MG63 (cell line): ENCODE data around the gene KRT35. TPM values are rescaled to one million over a fixed set of nuclear protein-coding genes. Genes with fewer than 3 reads are reported as not detected.

Experiments
- DNase-seq: peaks from one replicate; pipeline ENCODE4 v3.0.0-alpha.2; 2020
- H3K27me3 ChIP-seq: fragments of 250-450 bp; sonication (Bioruptor Pico); 2 replicates; pipeline ENCODE4 v1.5.1; 2020; ENCODE audit warnings: mild to moderate bottlenecking, moderate library complexity
- H3K36me3 ChIP-seq: fragments of 250-450 bp; sonication (Bioruptor Pico); 2 replicates; pipeline ENCODE4 v1.5.1; 2020; ENCODE audit warnings: mild to moderate bottlenecking, moderate library complexity
- H3K4me3 ChIP-seq: fragments of 250-450 bp; sonication (Bioruptor Pico); 2 replicates; pipeline ENCODE4 v1.5.1; 2020; ENCODE audit warnings: mild to moderate bottlenecking, moderate library complexity
- H3K9me3 ChIP-seq: fragments of 250-450 bp; sonication (Bioruptor Pico); 2 replicates; pipeline ENCODE4 v1.5.1; 2020; ENCODE audit warnings: mild to moderate bottlenecking, moderate library complexity
- total RNA-seq: library from RNA; depleted of rRNA; stranded (reverse); fragments of >200 nt; shearing (Covaris generic); gene quantifications from 2 replicates; pipeline ENCODE4 v1.2.3, GENCODE V29; 2014; ENCODE audit warnings: low replicate concordance

The KRT35 gene
- total RNA-seq, 1 experiment from 2014 or later: 0.33 TPM

- no peak overlapping the region for H3K4me3 ChIP-seq
- H3K27me3 ChIP-seq: no peaks in the 10 kb centered on the region
- DNase-seq: peak; percentile 87
- H3K36me3 ChIP-seq: no peaks in the 10 kb centered on the region
- no peaks in the 10 kb centered on the region for H3K9me3 ChIP-seq
These were observed 2.7 kb downstream of the KRT35 start for GRCh38 chr17:41478237-41478636.

- Histone ChIP-seq H3K36me3 (no peaks in the 10 kb centered on the region), H3K27me3 (no peaks in the 10 kb centered on the region), H3K9me3 (peaks cover 2% of the 10 kb centered on the region), H3K4me3 (no peak overlapping the region)
- DNase-seq: no peak
These were observed 3.8 kb downstream of the KRT35 start for GRCh38 chr17:41476866-41477815.

DNA sequence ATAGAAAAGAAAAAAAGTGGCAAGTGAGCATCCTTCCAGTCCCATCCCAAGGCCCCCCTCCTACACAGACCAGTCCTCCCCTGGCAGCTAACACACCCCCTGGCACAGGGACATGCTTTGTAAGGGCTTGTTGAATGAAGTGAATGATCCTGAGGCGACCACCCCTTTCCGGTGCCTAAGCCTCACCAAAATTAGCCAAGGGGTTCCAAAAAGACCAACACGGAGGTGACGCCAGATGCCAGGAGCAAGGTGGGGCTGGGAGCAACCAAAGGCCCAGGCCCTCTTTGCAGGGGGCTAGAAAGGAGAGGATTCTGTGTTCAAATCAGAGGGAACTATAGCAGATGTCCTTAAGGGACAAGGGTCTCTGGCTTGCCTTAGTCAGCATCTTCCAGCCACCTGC is 5.5 kb downstream of the KRT35 start:
- Histone ChIP-seq H3K27me3 (no peaks in the 10 kb centered on the region), H3K4me3 (no peak overlapping the region), H3K36me3 (no peaks in the 10 kb centered on the region), H3K9me3 (peaks cover 16% of the 10 kb centered on the region)
- no peak for DNase-seq

GRCh38 chr17:41474863-41475262 is 6.1 kb downstream of the KRT35 start:
- H3K36me3 ChIP-seq: no peaks in the 10 kb centered on the region
- peaks cover 16% of the 10 kb centered on the region for H3K9me3 ChIP-seq
- H3K27me3 ChIP-seq: no peaks in the 10 kb centered on the region
- no peak overlapping the region for H3K4me3 ChIP-seq
- peak; percentile 95 for DNase-seq

- no peaks in the 10 kb centered on the region for H3K27me3 ChIP-seq
- DNase-seq: no peak
- H3K36me3 ChIP-seq: no peaks in the 10 kb centered on the region
- no peak overlapping the region for H3K4me3 ChIP-seq
- peaks cover 27% of the 10 kb centered on the region for H3K9me3 ChIP-seq
These were observed 12.6 kb downstream of the KRT35 start for GRCh38 chr17:41468346-41468745.

GRCh38 chr17:41467561-41467960 is 13.4 kb downstream of the KRT35 start:
- no peaks in the 10 kb centered on the region; the same call in 1 of the 2 replicates for H3K36me3 ChIP-seq
- DNase-seq: no peak
- H3K9me3 ChIP-seq: peaks cover 27% of the 10 kb centered on the region
- H3K27me3 ChIP-seq: no peaks in the 10 kb centered on the region
- H3K4me3 ChIP-seq: no peak overlapping the region

- H3K36me3 ChIP-seq: no peaks in the 10 kb centered on the region; the same call in 1 of the 2 replicates
- peaks cover 23% of the 10 kb centered on the region for H3K9me3 ChIP-seq
- DNase-seq: no peak
- no peak within 1 kb of the TSS for H3K4me3 ChIP-seq
- no peaks in the 10 kb centered on the region for H3K27me3 ChIP-seq
These were observed 14.0 kb downstream of the KRT35 start, which contains the start of gene KRT32 for GRCh38 chr17:41466988-41467387. Gene KRT32 (minus strand): TSS chr17:41467386. CDS start chr17:41467325, 61 bp downstream.

- Histone ChIP-seq H3K4me3 (no peak overlapping the region), H3K27me3 (no peaks in the 10 kb centered on the region), H3K9me3 (peaks cover 11% of the 10 kb centered on the region), H3K36me3 (no peaks in the 10 kb centered on the region; the same call in 1 of the 2 replicates)
- DNase-seq: peak; percentile 97
These were observed 16.3 kb downstream of the KRT35 start for GRCh38 chr17:41464682-41465081.

DNA sequence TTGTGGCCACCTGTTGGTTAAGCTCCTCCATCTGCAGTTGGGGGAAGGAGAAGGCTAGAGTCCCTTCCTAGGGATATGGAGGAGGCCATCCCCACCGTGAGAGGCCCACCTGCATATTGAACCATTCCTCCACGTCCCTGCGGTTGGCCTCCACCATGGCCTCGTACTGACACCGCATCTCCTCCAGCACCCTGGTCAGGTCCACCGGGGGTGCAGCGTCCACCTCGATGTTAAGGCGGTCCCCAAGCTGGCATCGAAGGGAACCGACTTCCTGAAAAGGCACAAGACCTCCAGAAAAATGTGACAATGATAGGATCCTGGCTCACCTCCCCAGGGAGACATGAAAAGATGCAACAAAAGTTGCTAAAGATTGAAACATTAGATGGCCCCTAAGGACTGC is 16.8 kb downstream of the KRT35 start:
- DNase-seq: no peak
- Histone ChIP-seq H3K9me3 (peaks cover 6% of the 10 kb centered on the region), H3K4me3 (no peak overlapping the region), H3K36me3 (no peaks in the 10 kb centered on the region; the same call in 1 of the 2 replicates), H3K27me3 (no peaks in the 10 kb centered on the region)

GRCh38 chr17:41463746-41464145 is 17.2 kb downstream of the KRT35 start:
- Histone ChIP-seq H3K36me3 (no peaks in the 10 kb centered on the region; the same call in 1 of the 2 replicates), H3K27me3 (no peaks in the 10 kb centered on the region), H3K4me3 (no peak overlapping the region), H3K9me3 (peaks cover 6% of the 10 kb centered on the region)
- DNase-seq: no peak

GRCh38 chr17:41462705-41463104 is 18.2 kb downstream of the KRT35 start:
- no peaks in the 10 kb centered on the region for H3K27me3 ChIP-seq
- DNase-seq: no peak
- peaks cover under 1% of the 10 kb centered on the region; the same call in 1 of the 2 replicates for H3K9me3 ChIP-seq
- no peaks in the 10 kb centered on the region; the same call in 1 of the 2 replicates for H3K36me3 ChIP-seq
- no peak overlapping the region for H3K4me3 ChIP-seq

DNA sequence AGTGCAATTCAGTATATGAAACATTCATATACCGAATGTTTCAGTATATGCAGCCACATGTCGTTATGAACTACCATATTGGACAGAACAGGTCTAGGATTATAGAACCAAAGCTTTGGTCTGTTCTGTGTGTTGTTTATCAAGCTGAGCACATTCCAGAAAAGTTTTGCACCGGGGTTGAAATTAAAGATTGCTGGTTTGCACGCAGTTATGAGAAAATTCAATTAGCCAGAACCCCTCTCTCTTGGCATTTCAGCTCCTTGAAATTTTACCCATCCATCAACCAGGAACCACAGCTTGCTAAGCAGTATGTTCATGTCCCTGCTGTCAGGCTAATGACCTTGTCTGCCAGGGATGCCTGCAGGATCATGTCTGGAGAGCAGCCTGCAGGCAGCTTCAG is 23.3 kb downstream of the KRT35 start:
- Histone ChIP-seq H3K36me3 (no peaks in the 10 kb centered on the region; the same call in 1 of the 2 replicates), H3K9me3 (no peaks in the 10 kb centered on the region), H3K4me3 (no peak overlapping the region), H3K27me3 (no peaks in the 10 kb centered on the region)
- DNase-seq: no peak

- H3K27me3 ChIP-seq: no peaks in the 10 kb centered on the region
- no peaks in the 10 kb centered on the region for H3K36me3 ChIP-seq
- peaks cover 5% of the 10 kb centered on the region; the same call in 1 of the 2 replicates for H3K9me3 ChIP-seq
- DNase-seq: peak; percentile 64
- no peak overlapping the region for H3K4me3 ChIP-seq
These were observed 24.7 kb downstream of the KRT35 start for GRCh38 chr17:41456204-41456603.

GRCh38 chr17:41455236-41455635 is 25.7 kb downstream of the KRT35 start:
- Histone ChIP-seq H3K27me3 (no peaks in the 10 kb centered on the region), H3K9me3 (peaks cover 5% of the 10 kb centered on the region; the same call in 1 of the 2 replicates), H3K4me3 (no peak overlapping the region), H3K36me3 (no peaks in the 10 kb centered on the region)
- peak; percentile 71 for DNase-seq

DNA sequence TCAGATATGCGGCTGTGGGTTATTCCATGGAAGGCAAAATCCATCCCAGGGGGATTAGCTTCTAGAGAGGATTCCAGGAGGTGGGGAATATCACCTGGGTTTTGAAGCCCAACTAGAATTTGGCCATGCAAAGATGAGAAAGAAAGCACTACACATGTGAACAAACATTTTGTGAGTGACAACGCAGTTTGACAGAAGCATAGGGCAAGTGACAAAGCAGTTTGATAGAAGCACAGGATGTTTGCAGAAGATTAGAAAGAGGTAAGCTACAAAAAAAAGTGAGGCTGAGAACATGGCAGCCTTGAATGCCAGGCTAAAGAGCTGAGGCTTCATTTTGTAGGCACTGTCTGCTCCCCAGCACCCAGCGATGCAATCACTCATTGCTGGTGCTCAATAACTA is 27.9 kb downstream of the KRT35 start:
- DNase-seq: no peak
- no peaks in the 10 kb centered on the region for H3K36me3 ChIP-seq
- no peak overlapping the region for H3K4me3 ChIP-seq
- no peaks in the 10 kb centered on the region for H3K27me3 ChIP-seq
- H3K9me3 ChIP-seq: peaks cover 5% of the 10 kb centered on the region; the same call in 1 of the 2 replicates

DNA sequence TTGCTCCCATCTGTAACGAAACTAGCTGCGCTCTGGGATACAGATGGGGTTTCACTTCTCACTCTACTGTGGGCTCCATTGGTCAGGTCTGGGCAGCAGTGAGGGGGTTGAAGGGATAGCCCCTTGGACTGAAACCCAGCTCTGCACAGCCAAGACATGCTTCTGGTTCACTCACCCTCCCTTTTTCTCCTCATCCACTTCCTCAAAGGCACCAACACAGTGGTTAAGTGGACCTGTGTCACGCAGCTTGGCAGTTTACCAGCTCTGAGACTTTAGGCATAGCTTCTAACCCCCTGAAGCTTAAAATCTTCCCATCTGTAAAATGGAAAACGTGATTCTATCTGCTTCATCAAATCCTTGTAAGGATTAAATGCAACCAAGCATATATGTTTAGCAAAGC is 28.7 kb downstream of the KRT35 start:
- Histone ChIP-seq H3K9me3 (peaks cover 5% of the 10 kb centered on the region; the same call in 1 of the 2 replicates), H3K4me3 (no peak overlapping the region), H3K36me3 (no peaks in the 10 kb centered on the region), H3K27me3 (no peaks in the 10 kb centered on the region)
- no peak for DNase-seq

DNA sequence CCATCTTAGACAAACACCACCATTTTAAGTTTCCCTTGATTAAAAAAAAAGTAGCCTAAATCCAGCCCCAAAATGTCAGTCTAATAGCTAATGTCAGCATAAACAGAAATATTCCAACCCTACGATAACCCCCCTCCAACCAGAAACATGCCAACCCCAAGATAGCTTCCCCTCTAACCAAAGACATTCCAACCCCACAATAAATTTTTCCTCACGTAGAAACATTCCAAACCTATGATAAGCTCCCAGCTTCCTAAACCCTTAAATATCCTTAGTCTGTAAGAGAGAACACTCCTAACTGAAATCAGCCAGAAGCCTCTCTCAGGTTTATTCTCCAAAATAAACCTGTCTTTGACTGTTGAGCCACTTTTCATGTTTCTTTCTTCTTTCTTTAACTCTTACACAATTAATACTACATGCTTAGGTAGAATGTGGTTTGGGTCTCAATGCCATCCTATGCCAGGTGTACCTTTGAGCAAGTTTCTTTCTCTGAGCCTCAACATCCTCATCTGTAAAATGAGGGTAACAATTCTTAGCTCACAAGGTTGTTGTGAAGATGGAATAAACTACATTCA is 29.7 kb downstream of the KRT35 start:
- Histone ChIP-seq H3K4me3 (no peak overlapping the region), H3K9me3 (peaks cover 5% of the 10 kb centered on the region; the same call in 1 of the 2 replicates), H3K36me3 (no peaks in the 10 kb centered on the region), H3K27me3 (no peaks in the 10 kb centered on the region)
- no peak for DNase-seq
